Kidney epithelial cell (primary cell): Measurements from ENCODE around the gene MPPE1. TPM values are rescaled to one million over a fixed set of nuclear protein-coding genes. Genes with fewer than 3 reads are reported as not detected.

Experiments used
- DNase-seq: peaks from one replicate; pipeline ENCODE4 v3.0.0-alpha.2; 2010; ENCODE audit warnings: low read depth
- H3K27me3 ChIP-seq: 2 replicates; pipeline ENCODE4 v1.6.0; 2011; ENCODE audit warnings: low read length; ENCODE audit not compliant: control insufficient read depth, insufficient read depth
- H3K36me3 ChIP-seq: 2 replicates; pipeline ENCODE4 v1.5.1; 2011; ENCODE audit warnings: low read length; ENCODE audit not compliant: control insufficient read depth, insufficient read depth
- H3K4me3 ChIP-seq: 2 replicates; pipeline ENCODE4 v1.5.1; 2011; ENCODE audit warnings: low read depth, mild to moderate bottlenecking, control low read depth, low read length
- total RNA-seq: library from RNA; depleted of rRNA; stranded (reverse); fragments of >200 nt; gene quantifications from 2 replicates; pipeline ENCODE4 v1.2.3, GENCODE V29; 2015
- TF ChIP-seq, protein P1 (sequence below): IDR thresholded peaks from 2 replicates; pipeline ENCODE4 v1.5.1; 2011; ENCODE audit warnings: mild to moderate bottlenecking, moderate library complexity, low read length, control low read depth, inconsistent platforms; ENCODE audit not compliant: insufficient read depth, poor library complexity, severe bottlenecking

MPPE1 gene
- total RNA-seq, 1 donor from 2014 or later = 26.6 TPM

DNA sequence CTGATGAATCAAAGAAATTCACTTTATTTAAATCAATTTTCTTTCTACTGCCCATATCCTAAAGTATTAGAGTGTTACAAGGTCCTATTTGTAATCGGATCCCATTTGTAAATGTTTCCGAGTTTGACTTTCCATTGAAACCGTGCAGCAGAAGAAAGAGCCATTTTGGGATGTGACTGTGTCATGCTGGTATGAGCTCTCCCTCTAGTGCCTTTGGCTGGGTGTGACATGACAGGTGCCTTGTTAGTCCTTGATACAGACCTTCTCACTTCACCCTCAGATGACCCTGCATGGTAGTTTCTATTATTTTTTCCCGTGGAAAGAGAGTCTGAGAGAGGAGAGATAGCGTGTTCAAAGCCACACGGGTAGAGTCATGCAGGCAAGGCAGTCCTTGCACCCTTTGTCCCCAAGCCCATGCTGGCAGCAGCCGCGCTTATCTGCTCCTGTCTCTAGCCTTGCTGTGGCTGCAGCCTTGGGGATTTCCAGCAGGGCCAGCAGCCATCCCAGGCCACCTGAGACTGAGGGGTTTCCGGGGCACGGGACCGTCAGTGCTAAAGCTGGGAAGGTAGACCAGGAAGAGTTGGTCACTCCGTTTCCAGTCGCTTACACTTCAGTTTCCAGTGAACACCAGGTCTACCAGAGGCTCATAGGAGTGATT is 35.5 kb downstream of the MPPE1 start:
- Histone ChIP-seq H3K36me3 (no peaks in the 10 kb centered on the region), H3K27me3 (no peaks in the 10 kb centered on the region), H3K4me3 (no peak overlapping the region)
- no peak for DNase-seq
- TF ChIP-seq, protein P1, sequence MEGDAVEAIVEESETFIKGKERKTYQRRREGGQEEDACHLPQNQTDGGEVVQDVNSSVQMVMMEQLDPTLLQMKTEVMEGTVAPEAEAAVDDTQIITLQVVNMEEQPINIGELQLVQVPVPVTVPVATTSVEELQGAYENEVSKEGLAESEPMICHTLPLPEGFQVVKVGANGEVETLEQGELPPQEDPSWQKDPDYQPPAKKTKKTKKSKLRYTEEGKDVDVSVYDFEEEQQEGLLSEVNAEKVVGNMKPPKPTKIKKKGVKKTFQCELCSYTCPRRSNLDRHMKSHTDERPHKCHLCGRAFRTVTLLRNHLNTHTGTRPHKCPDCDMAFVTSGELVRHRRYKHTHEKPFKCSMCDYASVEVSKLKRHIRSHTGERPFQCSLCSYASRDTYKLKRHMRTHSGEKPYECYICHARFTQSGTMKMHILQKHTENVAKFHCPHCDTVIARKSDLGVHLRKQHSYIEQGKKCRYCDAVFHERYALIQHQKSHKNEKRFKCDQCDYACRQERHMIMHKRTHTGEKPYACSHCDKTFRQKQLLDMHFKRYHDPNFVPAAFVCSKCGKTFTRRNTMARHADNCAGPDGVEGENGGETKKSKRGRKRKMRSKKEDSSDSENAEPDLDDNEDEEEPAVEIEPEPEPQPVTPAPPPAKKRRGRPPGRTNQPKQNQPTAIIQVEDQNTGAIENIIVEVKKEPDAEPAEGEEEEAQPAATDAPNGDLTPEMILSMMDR = peak; percentile 43

DNA sequence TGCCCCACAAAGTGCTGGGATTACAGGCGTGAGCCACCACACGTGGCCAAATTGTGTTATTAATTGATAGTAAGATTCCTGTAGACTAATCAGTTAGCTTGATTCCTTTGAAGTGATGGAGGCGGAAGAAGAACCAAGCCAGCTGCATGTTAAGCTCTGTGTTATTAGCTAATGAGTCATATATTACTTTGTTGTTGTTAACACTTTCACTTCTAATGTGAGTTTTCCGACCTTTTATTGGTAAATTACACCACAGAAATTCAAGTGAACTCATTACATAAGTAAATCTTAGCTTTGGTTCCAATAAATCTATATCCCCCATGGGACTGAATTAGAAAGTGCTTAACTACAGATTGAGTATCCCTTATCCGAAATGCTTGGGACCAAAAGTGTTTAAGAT is 36.6 kb downstream of the MPPE1 start:
- Histone ChIP-seq H3K4me3 (no peak overlapping the region), H3K27me3 (no peaks in the 10 kb centered on the region), H3K36me3 (no peaks in the 10 kb centered on the region)
- no peak for DNase-seq
- TF ChIP-seq, protein P1 = no peak

DNA sequence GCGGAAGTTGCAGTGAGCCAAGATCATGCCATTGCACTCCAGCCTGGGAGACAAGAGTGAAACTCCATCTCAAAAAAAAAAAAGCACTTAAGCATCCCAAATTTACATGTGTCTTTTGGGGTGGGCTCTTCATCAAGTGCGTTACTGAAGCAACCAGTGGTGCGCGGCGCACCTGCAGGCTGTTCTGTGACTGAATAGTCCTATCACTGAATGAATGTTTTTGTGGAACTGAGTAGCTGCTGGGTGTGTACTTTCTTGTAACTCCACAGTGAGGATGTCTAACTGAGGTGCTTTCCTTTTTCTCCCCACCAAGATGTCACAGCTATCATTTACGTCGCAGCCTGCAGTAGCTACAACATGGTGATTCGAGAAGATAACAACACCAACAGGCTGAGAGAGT is 39.9 kb downstream of the MPPE1 start:
- H3K36me3 ChIP-seq = no peaks in the 10 kb centered on the region
- H3K27me3 ChIP-seq = no peaks in the 10 kb centered on the region
- TF ChIP-seq, protein P1 = no peak
- no peak overlapping the region for H3K4me3 ChIP-seq
- DNase-seq = no peak

DNA sequence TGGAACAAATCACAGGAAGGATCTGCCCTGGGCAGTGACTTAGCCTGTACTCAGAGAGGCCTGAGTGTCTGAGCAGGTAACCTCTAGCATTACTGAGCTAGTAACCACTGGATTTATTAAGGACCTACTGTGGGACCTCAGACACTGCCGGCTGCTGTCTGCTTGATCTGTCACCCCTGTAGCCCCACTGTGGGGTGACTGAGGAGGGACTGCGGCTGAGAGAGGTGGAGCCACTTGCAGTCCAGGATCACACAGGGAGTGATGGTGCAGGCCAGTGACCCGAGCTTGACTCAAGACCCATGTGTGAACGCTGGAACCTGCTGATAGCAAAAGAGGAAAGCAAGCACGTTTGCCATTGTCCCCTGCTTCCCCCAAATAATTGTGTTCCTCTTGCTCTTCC is 41.4 kb downstream of the MPPE1 start:
- no peaks in the 10 kb centered on the region for H3K27me3 ChIP-seq
- no peaks in the 10 kb centered on the region for H3K36me3 ChIP-seq
- TF ChIP-seq, protein P1 = no peak
- no peak overlapping the region for H3K4me3 ChIP-seq
- no peak for DNase-seq

DNA sequence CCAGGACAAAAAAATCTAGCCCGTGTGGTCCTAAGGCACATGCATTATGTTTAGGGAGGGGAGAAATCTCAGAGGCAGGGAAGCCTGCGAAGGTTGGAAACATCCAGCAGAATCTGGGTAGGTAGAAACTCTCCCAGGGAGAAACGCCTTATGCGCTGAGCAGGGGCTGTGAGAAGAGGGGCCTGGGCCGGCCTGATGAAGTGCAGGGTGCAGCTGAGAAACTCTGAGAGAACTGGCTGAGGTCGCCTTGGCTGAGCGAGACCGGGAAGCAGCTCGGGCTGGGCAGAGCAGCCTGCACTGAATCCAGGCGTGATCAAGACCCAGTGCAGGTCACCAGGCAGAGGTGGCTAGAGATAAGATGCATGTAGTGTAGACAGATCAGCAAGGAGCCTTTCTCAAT is 41.8 kb downstream of the MPPE1 start:
- DNase-seq = no peak
- Histone ChIP-seq H3K27me3 (no peaks in the 10 kb centered on the region), H3K4me3 (no peak overlapping the region), H3K36me3 (no peaks in the 10 kb centered on the region)
- TF ChIP-seq, protein P1 = no peak

- no peaks in the 10 kb centered on the region for H3K36me3 ChIP-seq
- TF ChIP-seq, protein P1 = no peak
- H3K4me3 ChIP-seq = no peak overlapping the region
- DNase-seq = no peak
- no peaks in the 10 kb centered on the region for H3K27me3 ChIP-seq
Observed at GRCh38 chr18:11865071-11865470, 43.0 kb downstream of the MPPE1 start.
